GM20000 (cell line): ENCODE results near the gene GIMAP8.

Experiments used
- DNase-seq: peaks from one replicate; pipeline ENCODE4 v3.0.0; 2012; ENCODE audit warnings: low spot score
- CTCF ChIP-seq: IDR thresholded peaks from 2 replicates; pipeline ENCODE4 v1.5.1; 2012; ENCODE audit warnings: mild to moderate bottlenecking, control low read depth; ENCODE audit errors: extremely low read depth, missing control alignments

Gene GIMAP8

DNA sequence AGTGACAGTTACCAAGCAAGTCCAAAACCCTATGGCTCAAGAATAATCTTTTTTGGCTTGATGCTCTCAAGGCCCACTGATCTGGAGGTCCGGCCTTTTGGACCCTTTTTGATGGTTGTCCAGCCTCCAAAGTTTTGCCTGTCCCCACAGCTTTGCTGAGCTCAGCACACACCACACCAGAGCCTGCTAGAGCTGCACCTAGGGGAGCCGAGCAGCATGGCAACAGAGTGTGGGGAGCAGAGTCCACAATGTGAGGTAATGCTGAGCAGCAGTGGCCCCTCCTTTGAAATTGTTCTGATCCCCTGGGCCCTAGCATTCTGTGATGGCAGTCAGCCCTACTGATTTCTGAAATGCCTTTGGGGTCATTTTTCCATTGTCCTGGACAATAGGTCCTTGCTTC is 73.6 kb downstream of the GIMAP8 start:
- TF ChIP-seq CTCF = no peak

More for the DNA sequence above, 73.6 kb downstream of the GIMAP8 start:
- DNase-seq = no peak
